Stimulated activated CD4-positive, alpha-beta T cell treated with anti-CD3 and anti-CD28 coated beads, Interleukin-4, amount 100 ng/mL, for 24 hours (primary cell): Measurements from ENCODE around the gene RCAN3.
"Not testable (repeated sequence)": the region's sequence is repeated elsewhere in the genome, so short reads cannot be mapped to it uniquely, and the experiment has no call there.

Source experiments
- DNase-seq: peaks from one replicate; pipeline ENCODE4 v3.0.0-alpha.2; 2020

RCAN3 gene

DNA sequence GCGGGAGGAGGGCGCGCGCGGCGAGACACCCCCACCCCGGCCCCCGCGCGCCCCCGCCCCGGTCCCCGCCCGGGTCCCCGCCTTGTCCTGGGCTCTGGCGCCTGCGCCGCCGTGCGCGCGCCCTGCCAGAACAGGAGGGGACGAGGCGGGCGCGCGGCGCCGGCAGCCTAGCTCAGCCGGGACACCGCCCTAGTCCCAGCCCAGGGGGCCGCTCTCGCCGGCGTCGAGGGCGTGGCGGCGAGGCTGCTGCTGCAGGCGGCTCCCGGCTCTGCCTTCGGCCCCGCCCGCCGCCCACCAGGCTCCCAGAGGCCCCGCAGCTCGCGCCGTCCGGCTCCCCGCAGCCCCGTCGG is at the start of gene RCAN3:
TSS of gene RCAN3 (plus strand) at position 128 of the 350 bp plus-strand sequence. CDS start 11,537 bp downstream, outside the sequence.
- DNase-seq = peak; percentile 88

DNA sequence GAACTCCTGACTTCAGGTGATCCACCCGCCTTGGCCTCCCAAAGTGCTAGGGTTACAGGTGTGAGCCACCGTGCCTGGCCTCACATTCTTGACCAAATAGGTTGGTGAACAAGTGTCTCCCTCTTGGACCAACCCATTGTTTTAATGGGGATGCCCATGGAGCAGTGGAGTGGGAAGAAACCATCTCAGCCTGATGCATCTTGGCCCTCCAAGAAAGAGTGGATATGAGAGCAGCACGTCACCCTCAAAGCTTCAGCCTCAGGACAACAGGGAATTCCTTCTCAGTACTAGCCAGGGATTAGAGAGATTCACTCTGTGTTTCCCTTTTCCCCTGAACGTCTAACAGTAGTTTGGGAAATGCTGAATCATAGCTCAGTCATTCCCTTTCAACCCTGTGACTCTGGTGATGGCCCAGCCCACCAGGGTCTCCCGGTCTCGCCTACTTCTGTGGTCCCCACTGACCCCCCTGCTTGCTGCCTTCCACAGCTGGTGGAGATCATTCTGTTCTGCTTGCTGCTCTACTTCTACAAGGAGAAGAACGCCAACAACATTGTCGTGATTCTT is 49.6 kb upstream of the RCAN3 start:
- DNase-seq = no peak

DNA sequence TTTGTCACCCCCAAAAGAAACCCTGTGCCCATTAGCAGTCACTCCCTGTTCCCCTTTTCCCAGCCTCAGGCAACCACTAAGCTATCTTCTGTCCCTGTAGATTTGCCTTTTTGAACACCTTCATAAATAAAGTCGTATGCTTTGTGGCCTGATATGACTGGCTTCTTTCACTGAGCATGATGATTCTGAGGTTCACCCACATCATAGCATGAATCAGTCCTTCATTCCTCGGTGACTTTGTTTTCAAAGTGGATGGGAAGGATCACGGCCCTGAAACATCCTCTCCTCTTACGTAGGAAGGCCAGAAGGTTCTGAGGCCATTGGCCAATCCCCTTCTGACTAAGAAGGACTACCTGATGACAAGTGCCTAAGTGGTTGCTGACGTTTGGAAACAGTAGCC is 48.0 kb upstream of the RCAN3 start:
- DNase-seq = no peak

DNA sequence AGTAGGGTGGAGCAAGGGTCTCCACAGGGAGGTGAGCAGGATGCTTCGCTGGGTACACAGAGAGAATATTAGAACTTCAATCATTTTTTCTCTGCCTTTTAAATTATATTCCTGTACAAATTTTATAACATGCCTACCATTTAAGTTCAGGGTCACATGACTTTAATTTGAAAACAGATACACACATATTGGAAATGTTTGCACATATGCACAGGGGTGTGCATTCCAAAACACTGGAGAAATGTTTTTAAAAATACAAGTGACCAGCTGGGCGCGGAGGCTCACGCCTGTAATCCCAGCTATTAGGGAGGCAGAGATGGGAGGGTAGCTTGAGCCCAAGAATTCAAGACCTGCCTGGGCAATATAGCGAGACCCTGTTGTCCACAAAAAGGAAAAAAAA is 47.4 kb upstream of the RCAN3 start:
- no peak for DNase-seq

DNA sequence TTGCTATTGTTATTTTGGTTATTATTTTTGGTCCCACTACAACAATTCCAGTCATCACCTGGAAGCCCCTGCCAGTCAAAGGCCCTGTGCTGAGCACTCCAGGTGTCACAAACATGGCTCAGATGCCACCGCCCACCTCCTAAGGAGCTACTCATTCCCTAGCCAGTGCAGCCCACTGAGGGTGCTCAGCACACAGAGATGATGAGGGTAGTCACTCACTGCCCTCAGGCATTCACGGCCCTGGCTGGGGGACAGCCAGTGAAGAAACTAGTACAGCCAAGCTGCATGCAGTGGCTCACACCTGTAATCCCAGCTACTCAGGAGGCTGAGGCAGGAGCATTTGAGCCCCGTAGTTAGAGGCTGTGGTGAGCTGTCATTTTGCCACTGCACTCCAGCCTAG is 44.8 kb upstream of the RCAN3 start:
- no peak for DNase-seq

DNA sequence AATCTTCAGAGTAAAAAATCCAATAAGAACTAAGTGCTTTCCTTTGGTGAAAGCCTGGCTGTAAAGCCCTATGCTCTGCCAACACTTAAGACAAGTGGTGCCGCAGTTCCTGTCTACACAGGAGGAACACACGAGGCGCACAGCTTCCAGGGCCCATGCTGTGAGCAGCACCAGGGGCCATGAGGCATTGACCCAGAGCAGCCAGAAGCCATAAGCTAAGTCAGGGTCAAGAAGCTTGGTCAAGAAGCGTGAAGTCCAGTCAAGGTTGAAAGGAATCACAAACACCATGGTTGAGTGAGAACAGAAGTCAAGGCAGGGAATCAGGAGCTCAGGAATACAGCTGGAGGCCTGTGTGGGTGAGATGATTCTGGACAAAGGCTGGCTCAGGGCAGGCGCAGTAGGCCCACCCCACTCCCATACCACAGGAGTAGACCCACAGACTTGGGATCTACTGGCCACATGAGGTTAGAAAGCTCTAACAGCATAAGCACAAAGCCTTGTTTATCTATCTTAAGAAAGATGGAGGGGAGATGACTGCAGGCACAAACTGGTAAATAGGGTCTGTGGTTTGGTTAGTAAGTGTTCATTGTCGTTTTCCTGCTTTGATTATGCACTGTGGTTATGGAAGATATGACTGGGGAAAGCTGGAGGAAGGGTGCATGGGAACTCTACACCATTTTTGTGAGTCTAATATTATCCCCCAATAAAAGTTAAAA is 42.9 kb upstream of the RCAN3 start:
- no peak for DNase-seq

DNA sequence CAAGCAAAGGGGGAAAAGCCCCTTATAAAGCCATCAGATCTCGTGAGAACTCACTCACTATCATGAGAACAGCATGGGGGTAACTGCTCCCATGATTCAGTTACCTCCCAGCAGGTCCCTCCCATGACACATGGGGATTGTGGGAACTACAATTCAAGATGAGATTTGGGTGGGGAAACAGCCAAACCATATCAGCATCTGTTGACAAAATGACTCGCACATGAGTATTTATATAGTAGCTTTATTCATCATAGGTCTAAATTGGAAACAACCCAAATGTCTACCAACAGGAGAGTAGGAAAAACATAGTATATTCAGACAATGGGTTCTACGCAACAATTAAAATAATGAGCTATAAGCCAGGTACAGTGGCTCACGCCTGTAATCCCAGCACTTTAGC is 40.5 kb upstream of the RCAN3 start:
- DNase-seq = not testable (repeated sequence)

DNA sequence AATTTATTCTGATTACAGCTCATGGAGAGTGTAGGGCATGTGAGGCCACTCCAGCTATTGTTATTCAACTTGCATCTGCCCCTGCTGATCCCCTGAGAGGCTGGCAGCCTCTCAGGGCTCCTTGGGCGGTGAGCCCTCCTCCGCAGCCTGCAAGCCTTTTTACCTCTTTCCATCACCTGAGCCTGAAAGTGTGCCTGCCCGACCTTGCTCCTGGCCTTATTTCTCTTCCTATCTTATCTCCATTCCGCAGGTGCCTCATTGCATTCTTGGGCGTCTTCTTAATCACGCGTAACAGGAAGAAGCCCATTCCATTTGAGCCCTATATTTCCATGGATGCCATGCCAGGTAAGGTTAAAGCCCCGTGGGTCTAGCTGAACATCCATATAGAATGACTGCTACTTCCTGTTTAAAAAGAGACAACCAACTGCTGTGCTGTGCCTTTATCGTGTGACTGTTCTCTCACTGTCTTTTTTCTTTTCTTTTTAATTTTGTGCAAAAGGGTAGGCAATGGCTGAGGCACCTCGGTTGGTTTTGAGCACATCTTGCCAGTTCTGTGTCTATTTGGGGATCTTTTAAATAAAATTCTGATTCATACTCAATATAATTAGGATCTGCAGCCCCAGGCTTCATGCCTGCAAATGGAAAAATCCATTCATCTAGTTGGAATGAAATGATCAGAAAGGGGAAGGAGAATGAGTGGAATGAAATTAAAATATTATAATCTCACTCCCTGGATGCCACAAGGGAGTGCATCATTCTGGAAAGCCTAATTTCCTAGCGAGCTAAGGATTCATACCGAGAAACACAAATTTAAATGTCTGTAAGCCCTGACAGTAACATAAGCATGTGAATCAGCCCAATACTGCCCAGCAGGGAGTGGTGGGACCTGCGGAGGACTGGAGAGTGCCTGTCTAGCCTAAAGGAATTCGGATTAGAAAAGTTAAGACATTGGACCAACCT is 38.6 kb upstream of the RCAN3 start:
- DNase-seq = no peak

DNA sequence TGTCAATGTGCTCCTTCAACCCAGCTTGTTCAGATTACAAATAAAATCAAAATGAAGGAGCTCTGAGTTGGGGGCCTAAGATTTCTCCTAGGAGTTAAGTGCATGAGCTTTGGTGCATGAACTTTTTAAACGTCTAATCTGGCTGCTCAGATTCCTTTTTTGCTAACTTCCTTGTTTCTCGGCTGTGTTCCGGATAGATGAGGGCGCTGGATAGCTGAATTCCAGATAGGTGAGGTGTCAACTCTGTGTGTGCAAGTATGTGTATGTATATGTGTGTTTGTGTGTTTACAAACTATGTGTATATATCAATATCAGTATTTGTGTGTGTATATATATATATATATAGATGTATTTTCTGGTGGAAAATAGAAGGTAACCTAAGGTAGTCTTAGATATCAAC is 37.5 kb upstream of the RCAN3 start:
- DNase-seq = no peak

DNA sequence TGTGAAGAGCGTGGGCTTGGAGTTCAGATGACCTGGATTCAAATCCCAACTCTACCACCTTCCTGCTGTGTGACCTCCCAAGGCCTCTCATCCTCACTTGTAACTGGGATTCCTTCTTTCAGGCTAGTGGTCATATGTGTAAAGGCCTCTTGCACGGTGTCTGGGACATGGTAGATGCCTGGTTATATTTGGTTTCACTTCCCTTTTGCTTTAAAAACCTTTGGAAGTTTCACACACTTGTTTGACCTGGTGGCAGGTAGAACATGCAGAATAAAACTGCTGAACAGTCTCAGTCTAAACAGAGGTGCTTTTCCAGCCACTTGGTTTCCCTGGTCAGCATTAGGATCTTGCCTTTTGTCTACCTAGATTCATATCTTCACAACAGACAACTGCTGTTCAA is 37.0 kb upstream of the RCAN3 start:
- DNase-seq = no peak

DNA sequence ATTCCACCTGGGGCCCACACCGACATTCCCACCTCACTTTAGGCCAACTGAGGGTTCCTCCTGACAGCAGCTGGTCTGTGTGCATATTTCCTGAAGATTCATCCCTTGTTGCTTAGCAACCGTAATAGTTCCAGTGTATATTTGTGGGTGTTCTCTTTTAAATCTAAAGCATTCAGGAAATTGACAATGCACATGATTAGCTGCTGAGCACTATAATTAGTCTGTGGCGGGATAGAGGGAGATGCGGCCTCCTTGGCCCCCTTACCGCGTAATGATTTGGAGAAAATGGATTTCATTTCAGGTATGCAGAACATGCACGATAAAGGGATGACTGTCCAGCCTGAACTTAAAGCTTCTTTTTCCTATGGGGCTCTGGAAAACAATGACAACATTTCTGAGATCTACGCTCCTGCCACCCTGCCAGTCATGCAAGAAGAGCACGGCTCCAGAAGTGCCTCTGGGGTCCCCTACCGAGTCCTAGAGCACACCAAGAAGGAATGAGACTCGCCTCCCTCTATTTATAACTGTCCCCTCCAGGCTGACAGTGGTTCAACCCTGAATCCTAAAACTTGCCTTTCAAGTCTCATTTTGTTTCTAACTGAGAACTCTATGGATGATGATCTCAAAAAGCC is 33.8 kb upstream of the RCAN3 start:
- DNase-seq = no peak

DNA sequence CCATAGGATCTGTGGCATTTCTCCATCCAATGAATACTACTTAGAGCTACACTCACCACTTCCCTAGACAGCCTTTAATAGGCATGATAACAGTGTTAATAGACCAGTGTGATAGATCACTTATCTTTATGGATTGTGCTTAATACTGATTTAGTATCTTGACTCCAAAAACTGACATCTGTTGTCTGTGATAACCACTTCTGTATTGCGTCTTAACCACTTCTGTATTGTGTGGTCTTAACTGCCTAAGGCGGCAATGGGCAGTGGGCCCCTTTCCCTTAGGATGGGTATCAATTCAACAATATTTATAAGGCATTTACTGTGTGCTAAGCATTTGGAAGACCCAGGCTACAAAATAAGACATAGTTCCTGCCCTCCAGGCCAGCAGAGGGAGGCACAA is 32.0 kb upstream of the RCAN3 start:
- DNase-seq = no peak

DNA sequence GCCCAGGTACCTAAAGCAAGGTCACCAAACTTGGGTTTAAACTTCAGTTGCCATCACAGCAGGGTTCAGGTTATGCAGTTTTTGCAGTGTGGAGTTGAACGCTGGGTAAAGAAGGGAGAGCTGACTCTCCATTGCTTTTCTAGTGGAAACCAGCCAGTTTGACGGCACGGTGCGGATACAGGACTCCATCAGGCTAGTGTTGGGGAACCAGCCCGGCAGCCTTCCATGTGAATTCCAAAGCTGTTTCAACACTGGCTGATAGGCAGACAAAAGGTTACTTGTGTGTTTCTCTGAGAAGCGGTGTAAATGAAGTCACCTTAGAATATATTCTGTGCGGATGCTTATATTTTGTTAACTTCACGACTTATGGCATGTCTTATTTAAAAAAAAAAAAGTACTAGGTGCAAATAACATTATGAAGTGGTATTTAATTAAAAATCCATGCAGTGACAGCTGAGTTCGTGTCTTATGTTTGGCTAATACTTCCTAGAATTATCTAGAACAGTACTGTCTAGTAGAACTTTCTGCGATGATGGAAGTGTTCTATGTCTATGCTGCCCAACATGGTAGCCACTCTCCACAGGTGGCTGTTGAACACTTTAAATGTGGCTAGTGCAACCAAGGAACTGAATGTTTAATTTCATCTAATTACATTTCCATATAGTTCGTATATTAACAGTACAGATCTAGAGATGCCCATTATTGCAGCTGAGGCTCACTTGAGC is 29.9 kb upstream of the RCAN3 start:
- DNase-seq = no peak

DNA sequence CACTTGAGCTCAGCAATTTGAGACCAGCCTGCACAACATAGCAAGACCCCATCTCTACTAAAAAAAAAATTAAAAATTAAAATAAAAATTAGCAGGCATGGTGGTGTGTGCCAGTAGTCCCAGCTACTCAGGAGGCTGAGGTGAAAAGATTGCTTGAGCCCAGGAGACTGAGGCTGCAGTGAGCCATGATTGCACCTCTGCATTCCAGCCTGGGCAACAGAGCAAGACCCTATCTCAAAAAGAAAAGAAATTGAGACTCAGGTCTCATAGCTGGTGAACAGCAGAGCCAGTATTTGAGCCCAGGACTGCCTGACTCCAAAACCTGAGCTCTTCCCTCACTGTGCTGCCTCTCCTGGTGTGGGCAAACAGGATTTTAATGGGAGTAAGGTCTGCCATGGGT is 28.4 kb upstream of the RCAN3 start:
- no peak for DNase-seq

DNA sequence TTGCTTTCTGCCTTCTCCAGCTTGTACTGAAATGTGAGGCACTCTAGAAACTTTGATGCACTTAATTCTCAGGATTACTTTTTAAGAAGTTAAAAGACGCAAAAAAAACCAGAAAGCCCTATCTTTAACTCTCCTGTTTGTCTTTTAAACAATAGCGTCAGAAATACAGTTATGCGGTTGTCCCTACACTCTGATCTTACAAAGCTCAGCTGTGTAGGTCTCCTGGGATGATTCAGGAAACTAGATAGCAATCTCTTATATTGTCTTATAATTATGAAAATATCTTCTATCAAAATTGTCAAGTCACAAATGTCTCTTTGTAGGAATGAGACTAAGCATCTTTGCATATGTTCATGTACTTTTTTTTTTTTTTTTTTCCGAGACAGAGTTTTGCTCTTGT is 26.9 kb upstream of the RCAN3 start:
- no peak for DNase-seq

DNA sequence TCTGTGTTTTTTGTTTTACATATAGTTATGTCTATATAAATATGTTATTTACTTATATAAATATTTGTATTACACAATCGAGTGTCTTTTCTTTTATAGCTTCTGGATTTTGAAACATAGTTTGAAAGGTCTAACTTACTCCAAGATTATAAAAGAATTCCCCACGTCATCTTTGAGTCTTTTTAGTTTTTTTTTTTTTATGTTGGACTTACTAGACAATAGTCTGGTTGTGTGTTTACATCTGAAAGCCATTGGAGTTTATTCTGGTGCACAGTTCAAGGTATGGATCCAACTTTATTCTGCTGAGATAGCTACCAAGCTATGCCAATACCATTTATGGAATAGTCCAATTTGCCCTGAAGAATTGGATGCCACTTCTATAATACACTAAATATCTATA is 26.1 kb upstream of the RCAN3 start:
- no peak for DNase-seq

DNA sequence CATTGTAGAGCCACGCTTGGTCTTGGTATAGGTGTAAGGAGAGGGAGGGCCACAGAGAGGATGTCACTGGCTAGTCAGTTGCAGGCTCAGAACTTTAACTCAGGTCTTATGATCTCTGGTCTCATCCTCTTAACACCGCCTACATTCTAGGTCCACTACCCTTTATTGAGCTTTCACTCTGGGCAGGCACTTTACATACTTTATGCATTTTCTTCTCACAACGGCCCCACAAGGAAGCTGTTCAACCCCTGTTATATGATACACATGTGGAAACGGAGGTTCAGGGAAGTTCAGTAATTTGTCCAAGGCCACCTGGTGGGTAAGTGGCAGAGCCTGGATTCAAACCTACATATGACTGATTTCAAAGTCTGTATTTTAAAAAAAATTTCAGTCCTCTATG is 25.3 kb upstream of the RCAN3 start:
- DNase-seq = no peak

DNA sequence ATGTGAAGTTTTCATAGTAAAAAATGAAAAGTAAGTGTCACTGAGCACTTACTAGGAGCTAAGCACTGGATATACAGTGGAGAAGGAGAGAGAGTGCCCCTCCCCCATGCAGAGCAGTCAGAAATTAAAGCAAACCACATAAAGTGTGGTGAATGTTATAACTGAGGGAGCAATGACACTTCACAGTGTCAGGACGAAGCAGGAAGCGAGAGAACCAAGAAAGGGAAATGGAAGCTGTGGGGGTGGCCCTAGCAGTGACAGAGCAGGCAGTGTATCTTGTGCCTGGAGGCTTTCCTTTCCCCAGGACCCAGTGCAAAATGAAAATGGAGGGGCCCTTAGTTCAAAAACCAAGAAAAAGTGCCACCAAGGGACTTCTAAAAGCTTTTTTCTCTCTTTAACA is 21.5 kb upstream of the RCAN3 start:
- peak; percentile 71 for DNase-seq

DNA sequence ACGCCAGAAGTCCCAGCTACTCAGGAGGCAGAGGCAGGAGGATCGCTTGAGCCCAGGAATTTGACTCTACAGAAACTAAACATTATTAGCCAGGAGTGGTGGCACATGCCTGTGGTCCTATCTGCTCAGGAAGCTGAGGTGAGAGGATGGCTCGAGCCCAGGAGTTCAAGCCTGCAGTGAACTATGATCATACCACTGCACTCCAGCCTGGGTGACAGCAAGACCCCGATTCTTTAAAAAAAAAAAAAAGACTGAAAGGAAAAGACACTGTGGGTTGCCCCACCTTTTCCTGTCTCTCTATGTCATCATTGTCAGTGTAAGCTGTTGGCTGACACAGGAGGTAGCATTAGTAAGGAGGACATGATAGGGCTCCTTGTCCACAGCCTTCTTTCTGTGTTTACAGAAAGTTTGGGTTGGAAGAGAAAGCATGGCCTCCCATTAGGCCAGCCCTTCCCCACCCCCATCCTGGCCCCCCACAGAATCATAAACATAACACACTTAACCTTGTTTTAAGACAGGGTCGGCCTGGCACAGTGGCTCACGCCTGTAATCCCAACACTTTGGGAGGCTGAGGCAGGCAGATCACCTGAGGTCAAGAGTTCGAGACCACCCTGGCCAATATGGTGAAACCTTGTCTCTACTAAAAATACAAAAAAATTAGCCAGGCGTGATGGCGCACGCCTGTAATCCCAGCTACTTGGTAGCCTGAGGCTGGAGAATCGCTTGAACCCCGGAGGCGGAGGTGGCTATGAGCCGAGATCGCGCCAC is 20.6 kb upstream of the RCAN3 start:
- no peak for DNase-seq

DNA sequence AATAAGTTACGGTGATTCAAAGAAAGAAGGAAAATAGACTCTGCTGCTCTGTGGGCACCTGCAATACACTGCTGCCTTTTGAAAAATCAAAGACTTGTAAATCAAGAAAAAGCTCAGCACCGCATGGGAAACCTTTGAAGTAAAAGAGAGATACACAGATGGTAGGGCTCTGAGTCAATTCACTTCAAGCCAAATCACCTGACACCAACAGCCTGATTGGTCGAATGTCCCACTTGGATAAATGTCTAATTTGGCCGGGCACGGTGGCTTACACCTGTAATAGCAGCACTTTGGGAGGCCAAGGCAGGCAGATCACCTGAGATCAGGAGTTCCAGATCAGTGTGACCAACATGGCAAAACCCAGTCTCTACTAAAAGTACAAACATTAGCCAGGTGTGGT is 19.2 kb upstream of the RCAN3 start:
- DNase-seq = peak; percentile 33

DNA sequence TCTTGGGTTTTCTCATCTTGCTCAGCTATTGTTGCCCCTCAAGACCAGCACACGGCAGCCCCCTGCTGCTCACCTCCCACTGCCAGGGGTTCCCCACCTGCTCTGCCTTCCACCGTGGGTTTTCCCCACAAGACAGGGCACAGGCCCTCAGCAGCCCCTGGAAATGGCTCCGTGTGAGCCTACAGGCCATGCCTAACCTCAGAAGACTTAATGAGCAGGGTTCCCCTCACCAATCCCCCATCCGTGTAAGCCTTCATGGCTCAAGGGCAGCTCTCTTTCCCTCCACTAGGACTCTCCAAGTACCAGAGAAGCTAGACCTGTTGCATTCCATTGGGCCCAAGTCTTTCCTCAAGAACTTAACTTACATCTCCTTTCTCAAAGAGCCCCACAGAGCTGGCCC is 18.4 kb upstream of the RCAN3 start:
- DNase-seq = no peak
